BJ (cell line): Measurements from ENCODE around the gene TRIM25. TPM values are rescaled to one million over a fixed set of nuclear protein-coding genes. Genes with fewer than 3 reads are reported as not detected.

Experiments
- CTCF ChIA-PET: fragments of 350-600 bp; formaldehyde crosslinking; extraction: SDS; loops from one replicate; lab custom pipeline; 2021; ENCODE audit warnings: antibody characterized with exemption, inconsistent platforms; lab: Yijun Ruan, JAX
- POLR2A ChIA-PET: fragments of 300-600 bp; sonication (Branson Sonifier 250); formaldehyde crosslinking; extraction: SDS; loops from one replicate; lab custom pipeline; 2021; ENCODE audit warnings: antibody characterized with exemption; lab: Charles Lee
- DNase-seq: peaks from one replicate; pipeline ENCODE4 v3.0.0-alpha.2; 2011; ENCODE audit warnings: low read depth
- H3K27me3 ChIP-seq: 2 replicates; pipeline ENCODE4 v1.6.0; 2011; ENCODE audit warnings: low read length; ENCODE audit not compliant: control insufficient read depth, insufficient read depth
- H3K36me3 ChIP-seq: 2 replicates; pipeline ENCODE4 v1.5.1; 2011; ENCODE audit warnings: low read length; ENCODE audit not compliant: control insufficient read depth, insufficient read depth
- H3K4me3 ChIP-seq: 2 replicates; pipeline ENCODE4 v1.5.1; 2011; ENCODE audit warnings: low read depth, mild to moderate bottlenecking, control low read depth, low read length
- polyA plus RNA-seq: library from polyadenylated mRNA; depleted of rRNA; stranded (reverse); fragments of >200 nt; gene quantifications from 2 replicates; pipeline ENCODE4 v1.2.3, GENCODE V29; 2011; rRNA removed
- small RNA-seq: library from RNA; depleted of rRNA; stranded (forward); fragments of <200 nt; gene quantifications from one replicate; pipeline ENCODE3, GENCODE V24; 2012; ENCODE audit warnings: low replicate concordance, low read depth; ENCODE audit not compliant: insufficient read length
- TF ChIP-seq, protein P1 (sequence below): IDR thresholded peaks from 2 replicates; pipeline ENCODE4 v1.5.1; 2011; ENCODE audit warnings: low read depth, mild to moderate bottlenecking, control low read depth, inconsistent platforms, low read length, moderate library complexity; ENCODE audit not compliant: insufficient read depth

Gene TRIM25
- polyA plus RNA-seq, 1 experiment: 25.6 TPM

DNA sequence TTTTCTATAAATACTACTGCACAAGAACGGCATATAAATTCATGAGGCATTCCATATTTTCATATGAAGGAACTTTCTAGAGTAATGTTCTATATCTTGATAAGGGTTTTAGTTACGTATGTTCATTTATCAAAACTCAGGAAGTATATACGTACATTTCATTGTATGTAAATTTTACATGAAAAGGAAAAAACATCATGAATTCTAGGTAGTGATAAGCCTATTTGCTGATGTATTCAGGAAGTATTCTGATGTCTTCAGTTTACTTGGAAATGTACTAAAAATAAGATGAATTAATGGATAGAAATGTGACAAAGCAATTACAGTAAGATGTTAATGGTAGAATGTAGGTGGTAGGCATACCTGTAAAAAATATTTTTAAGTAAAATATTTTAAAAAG is 75.2 kb downstream of the TRIM25 start:
- ChIA-PET CTCF (no interaction called here), POLR2A (no interaction called here)
- Histone ChIP-seq H3K36me3 (no peaks in the 10 kb centered on the region), H3K27me3 (no peaks in the 10 kb centered on the region), H3K4me3 (no peak overlapping the region)
- DNase-seq: no peak
- TF ChIP-seq, protein P1, sequence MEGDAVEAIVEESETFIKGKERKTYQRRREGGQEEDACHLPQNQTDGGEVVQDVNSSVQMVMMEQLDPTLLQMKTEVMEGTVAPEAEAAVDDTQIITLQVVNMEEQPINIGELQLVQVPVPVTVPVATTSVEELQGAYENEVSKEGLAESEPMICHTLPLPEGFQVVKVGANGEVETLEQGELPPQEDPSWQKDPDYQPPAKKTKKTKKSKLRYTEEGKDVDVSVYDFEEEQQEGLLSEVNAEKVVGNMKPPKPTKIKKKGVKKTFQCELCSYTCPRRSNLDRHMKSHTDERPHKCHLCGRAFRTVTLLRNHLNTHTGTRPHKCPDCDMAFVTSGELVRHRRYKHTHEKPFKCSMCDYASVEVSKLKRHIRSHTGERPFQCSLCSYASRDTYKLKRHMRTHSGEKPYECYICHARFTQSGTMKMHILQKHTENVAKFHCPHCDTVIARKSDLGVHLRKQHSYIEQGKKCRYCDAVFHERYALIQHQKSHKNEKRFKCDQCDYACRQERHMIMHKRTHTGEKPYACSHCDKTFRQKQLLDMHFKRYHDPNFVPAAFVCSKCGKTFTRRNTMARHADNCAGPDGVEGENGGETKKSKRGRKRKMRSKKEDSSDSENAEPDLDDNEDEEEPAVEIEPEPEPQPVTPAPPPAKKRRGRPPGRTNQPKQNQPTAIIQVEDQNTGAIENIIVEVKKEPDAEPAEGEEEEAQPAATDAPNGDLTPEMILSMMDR: no peak

Small RNA genes lying within 50 kb of the gene (small RNA-seq; reads per million reads assigned to genes)
- not detected for gene AC015912.2
- not detected for gene RNU6-1158P

Other genes with a start within 250 kb of the TRIM25 start
- 0.49 and 0.50 TPM in 2 replicates for gene C17orf67, start 80.1 kb downstream of the TRIM25 start, polyA plus RNA-seq
- gene DGKE, start 79.9 kb downstream of the TRIM25 start, polyA plus RNA-seq: 1.9 and 2.1 TPM in 2 replicates
- gene COIL, start 47.0 kb upstream of the TRIM25 start, polyA plus RNA-seq: 2.8 and 5.1 TPM in 2 replicates
- gene SCPEP1, start 64.1 kb upstream of the TRIM25 start, polyA plus RNA-seq: 30.7 and 31.1 TPM in 2 replicates
- gene AKAP1, start 171.2 kb upstream of the TRIM25 start, polyA plus RNA-seq: 8.1 and 15.7 TPM in 2 replicates